SK-MEL-5 (cell line): ENCODE results near the gene SF3A2. TPM values are rescaled to one million over a fixed set of nuclear protein-coding genes. Genes with fewer than 3 reads are reported as not detected.
A peak's percentile ranks its signal among the peaks of the same experiment; 100 is the strongest.

Experiments used
- DNase-seq: peaks from one replicate; pipeline ENCODE4 v3.0.0-alpha.2; 2016; ENCODE audit warnings: low read depth, low spot score
- in situ Hi-C: cut with HindIII; loops from 2 replicates; pipeline ENCODE4 v1.10.0; 2016; ENCODE audit warnings: low sequenced_read_pairs, high pct_unique_total_duplicates, low pct_unique_long_range_greater_than_20kb
- total RNA-seq: library from RNA; depleted of rRNA; stranded (reverse); fragments of >200 nt; shearing (Covaris generic); gene quantifications from 2 replicates; pipeline ENCODE4 v1.2.3, GENCODE V29; 2014

The SF3A2 gene
- total RNA-seq, 1 experiment from 2014 or later, result 14.6 TPM

- in situ Hi-C loops, result no loop called here
- DNase-seq, result no peak
Observed at GRCh38 chr19:2255982-2256685, 19.5 kb downstream of the SF3A2 start, which contains the start of gene JSRP1. Gene JSRP1, minus strand, starts transcription at chr19:2256417. Its CDS starts 1,103 bp downstream, at chr19:2255314.

GRCh38 chr19:2259336-2259735, 22.7 kb downstream of the SF3A2 start:
- DNase-seq, result no peak
- in situ Hi-C loops, result no loop called here

- in situ Hi-C loops, result no loop called here
- DNase-seq, result no peak
Observed at GRCh38 chr19:2260341-2260805, 23.7 kb downstream of the SF3A2 start.

GRCh38 chr19:2261438-2262172, 25.0 kb downstream of the SF3A2 start:
- in situ Hi-C loops, result no loop called here
- peak; percentile 57 for DNase-seq

GRCh38 chr19:2266183-2266993, 29.8 kb downstream of the SF3A2 start:
- in situ Hi-C loops, result no loop called here
- no peak for DNase-seq

- in situ Hi-C loops, result no loop called here
Observed at GRCh38 chr19:2268480-2268830, 31.8 kb downstream of the SF3A2 start.

GRCh38 chr19:2268861-2269243, 32.2 kb downstream of the SF3A2 start:
- in situ Hi-C loops, result no loop called here
- DNase-seq, result no peak

More at GRCh38 chr19:2268480-2268830, 31.8 kb downstream of the SF3A2 start:
- no peak for DNase-seq

GRCh38 chr19:2269244-2270156, 32.9 kb downstream of the SF3A2 start:
- DNase-seq, result peak; percentile 93
- in situ Hi-C loops, result no loop called here

GRCh38 chr19:2270157-2270422, 33.5 kb downstream of the SF3A2 start:
- in situ Hi-C loops, result no loop called here
- DNase-seq, result no peak

- DNase-seq, result peak; percentile 44
- in situ Hi-C loops, result no loop called here
Observed at GRCh38 chr19:2270423-2271233, 34.0 kb downstream of the SF3A2 start.

GRCh38 chr19:2271234-2272103, 34.8 kb downstream of the SF3A2 start:
- in situ Hi-C loops, result no loop called here
- DNase-seq, result peak; percentile 17

- in situ Hi-C loops, result no loop called here
- DNase-seq, result peak; percentile 78
Observed at GRCh38 chr19:2273356-2274184, 36.9 kb downstream of the SF3A2 start.

- in situ Hi-C loops, result no loop called here
Observed at GRCh38 chr19:2274185-2274711, 37.6 kb downstream of the SF3A2 start.

GRCh38 chr19:2274931-2275535, 38.4 kb downstream of the SF3A2 start:
- peak; percentile 72 for DNase-seq
- in situ Hi-C loops, result no loop called here

More at GRCh38 chr19:2274185-2274711, 37.6 kb downstream of the SF3A2 start:
- no peak for DNase-seq
